22Rv1 (cell line): Measurements from ENCODE around the gene OR51E1.

Experiments
- CTCF ChIP-seq: fragments of 450-650 bp; IDR thresholded peaks from 2 replicates; pipeline ENCODE4 v1.5.1; 2017; ENCODE audit warnings: mild to moderate bottlenecking
- ZFX ChIP-seq: fragments of 450-650 bp; IDR thresholded peaks from 2 replicates; pipeline ENCODE4 v1.6.1; 2017; ENCODE audit warnings: antibody characterized with exemption, borderline replicate concordance

DNA sequence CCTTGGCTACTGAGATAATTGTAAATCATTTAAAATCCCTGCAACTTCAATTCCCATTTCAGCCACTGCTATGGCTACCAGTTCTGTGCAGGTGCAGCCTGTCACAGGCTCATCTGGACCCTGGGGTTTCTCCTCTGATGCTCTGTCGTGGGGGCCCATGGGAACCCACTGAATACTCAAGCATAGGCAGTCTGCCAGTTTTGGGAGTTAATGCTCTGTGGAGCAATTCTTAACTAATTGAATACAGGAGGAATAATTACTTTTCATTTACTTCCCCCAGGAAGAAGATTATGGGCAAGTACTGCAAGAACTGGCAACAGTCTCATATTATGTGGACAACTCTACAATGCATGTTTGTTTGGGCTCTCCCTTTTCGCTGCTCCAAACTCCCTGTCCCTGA, 28.0 kb downstream of the OR51E1 start:
- TF ChIP-seq CTCF (no peak), ZFX (no peak)
